Measurements from ENCODE around the gene SAMD14.

The SAMD14 gene

GRCh38 chr17:50135316-50136095 lies 5.5 kb upstream of the SAMD14 start:
- TF ChIP-seq POU2F2 (IDR thresholded peaks at IDR 0.05; ENCODE audit: low read depth, low read length) (no peak), POLR2AphosphoS5 (IDR thresholded peaks at IDR 0.05; ENCODE audit: low read depth, low read length) (no peak), TAF1 (IDR thresholded peaks at IDR 0.05; ENCODE audit: low read depth, low read length) (no peak), SPI1 (IDR thresholded peaks at IDR 0.05; ENCODE audit: low read depth, low read length) (no peak), POLR2A (IDR thresholded peaks at IDR 0.05; ENCODE audit: low read depth, low read length) (no peak), PAX5 (IDR thresholded peaks at IDR 0.05; ENCODE audit: insufficient read depth, low read length, severe bottlenecking) (no peak)
- DNase-seq (ENCODE audit: insufficient read length, low spot score), result no peak
- FAIRE-seq, result no peak

GRCh38 chr17:50134206-50135110 lies 4.5 kb upstream of the SAMD14 start:
- TF ChIP-seq POLR2A (IDR thresholded peaks at IDR 0.05; ENCODE audit: low read depth, low read length) (no peak), PAX5 (IDR thresholded peaks at IDR 0.05; ENCODE audit: insufficient read depth, low read length, severe bottlenecking) (no peak), TAF1 (IDR thresholded peaks at IDR 0.05; ENCODE audit: low read depth, low read length) (no peak), SPI1 (IDR thresholded peaks at IDR 0.05; ENCODE audit: low read depth, low read length) (no peak), POLR2AphosphoS5 (IDR thresholded peaks at IDR 0.05; ENCODE audit: low read depth, low read length) (0 out of 2 replicates have a peak, but pooled peaks have one; percentile 35), POU2F2 (IDR thresholded peaks at IDR 0.05; ENCODE audit: low read depth, low read length) (no peak)
- FAIRE-seq (no peak), DNase-seq (ENCODE audit: insufficient read length, low spot score) (no peak)

GRCh38 chr17:50133769-50134099 lies 3.8 kb upstream of the SAMD14 start:
- TF ChIP-seq SPI1 (IDR thresholded peaks at IDR 0.05; ENCODE audit: low read depth, low read length), result no peak
- DNase-seq (ENCODE audit: insufficient read length, low spot score) (no peak), FAIRE-seq (no peak)

GRCh38 chr17:50133028-50133768 lies 3.2 kb upstream of the SAMD14 start:
- no peak for DNase-seq (ENCODE audit: insufficient read length, low spot score)
- TF ChIP-seq POLR2AphosphoS5 (IDR thresholded peaks at IDR 0.05; ENCODE audit: low read depth, low read length), result 0 out of 2 replicates have a peak, but pooled peaks have one; percentile 21
- no peak for TF ChIP-seq PAX5 (IDR thresholded peaks at IDR 0.05; ENCODE audit: insufficient read depth, low read length, severe bottlenecking)
- no peak for FAIRE-seq

DNA sequence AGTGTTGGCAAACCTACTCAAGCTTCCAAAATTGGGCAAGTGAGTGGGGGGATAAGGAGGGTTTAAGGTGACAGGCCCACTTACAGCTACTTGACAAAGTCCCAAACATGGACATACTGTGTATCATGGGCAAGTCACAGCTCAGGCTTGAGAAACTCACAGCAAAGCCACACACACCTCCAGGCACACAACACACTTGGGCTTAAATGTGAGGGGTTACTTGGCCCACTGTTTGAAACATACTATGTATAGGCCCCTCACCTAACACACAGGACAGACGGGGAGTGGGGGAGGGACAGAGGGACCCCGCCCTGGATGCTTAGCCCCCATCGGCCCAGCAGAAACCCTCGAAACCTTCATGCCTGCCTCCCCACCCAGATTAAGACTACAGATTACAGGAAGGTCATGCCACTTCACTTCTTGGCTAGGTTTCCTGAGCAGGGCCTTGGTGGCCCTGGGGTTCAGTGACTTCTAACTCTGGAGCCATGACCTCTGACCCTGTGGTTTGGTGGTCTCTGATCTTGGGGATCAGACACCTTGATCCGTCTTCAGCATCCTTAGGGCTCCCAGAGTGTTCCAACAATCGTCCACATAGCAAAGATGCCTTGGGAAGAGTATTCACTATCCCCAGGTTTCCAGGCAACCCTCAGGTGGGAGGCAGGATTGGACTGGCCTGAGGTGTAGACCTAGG lies 2.3 kb upstream of the SAMD14 start:
- DNase-seq (ENCODE audit: insufficient read length, low spot score) (no peak), FAIRE-seq (no peak)
- TF ChIP-seq POLR2AphosphoS5 (IDR thresholded peaks at IDR 0.05; ENCODE audit: low read depth, low read length) (peak; percentile 33; the same call in 1 of the 2 replicates), SPI1 (IDR thresholded peaks at IDR 0.05; ENCODE audit: low read depth, low read length) (no peak), PAX5 (IDR thresholded peaks at IDR 0.05; ENCODE audit: insufficient read depth, low read length, severe bottlenecking) (no peak), TAF1 (IDR thresholded peaks at IDR 0.05; ENCODE audit: low read depth, low read length) (no peak), POU2F2 (IDR thresholded peaks at IDR 0.05; ENCODE audit: low read depth, low read length) (no peak), POLR2A (IDR thresholded peaks at IDR 0.05; ENCODE audit: low read depth, low read length) (no peak; the same call in 1 of the 2 replicates)

GRCh38 chr17:50130559-50131305 lies 772 bp upstream of the SAMD14 start:
- FAIRE-seq (no peak), DNase-seq (ENCODE audit: insufficient read length, low spot score) (no peak)
- no peak for TF ChIP-seq POU2F2 (IDR thresholded peaks at IDR 0.05; ENCODE audit: low read depth, low read length)
- TF ChIP-seq SPI1 (IDR thresholded peaks at IDR 0.05; ENCODE audit: low read depth, low read length), result no peak
- no peak for TF ChIP-seq TAF1 (IDR thresholded peaks at IDR 0.05; ENCODE audit: low read depth, low read length)
- TF ChIP-seq POLR2AphosphoS5 (IDR thresholded peaks at IDR 0.05; ENCODE audit: low read depth, low read length), result no peak
- no peak for TF ChIP-seq POLR2A (IDR thresholded peaks at IDR 0.05; ENCODE audit: low read depth, low read length)
- TF ChIP-seq PAX5 (IDR thresholded peaks at IDR 0.05; ENCODE audit: insufficient read depth, low read length, severe bottlenecking), result no peak

- no peak for FAIRE-seq
- DNase-seq (ENCODE audit: insufficient read length, low spot score), result no peak
- TF ChIP-seq POLR2A (IDR thresholded peaks at IDR 0.05; ENCODE audit: low read depth, low read length) (no peak), TAF1 (IDR thresholded peaks at IDR 0.05; ENCODE audit: low read depth, low read length) (no peak), SPI1 (IDR thresholded peaks at IDR 0.05; ENCODE audit: low read depth, low read length) (no peak), PAX5 (IDR thresholded peaks at IDR 0.05; ENCODE audit: insufficient read depth, low read length, severe bottlenecking) (no peak), POLR2AphosphoS5 (IDR thresholded peaks at IDR 0.05; ENCODE audit: low read depth, low read length) (no peak), POU2F2 (IDR thresholded peaks at IDR 0.05; ENCODE audit: low read depth, low read length) (no peak)
Measured at GRCh38 chr17:50129353-50129727, 620 bp downstream of the SAMD14 start.

DNA sequence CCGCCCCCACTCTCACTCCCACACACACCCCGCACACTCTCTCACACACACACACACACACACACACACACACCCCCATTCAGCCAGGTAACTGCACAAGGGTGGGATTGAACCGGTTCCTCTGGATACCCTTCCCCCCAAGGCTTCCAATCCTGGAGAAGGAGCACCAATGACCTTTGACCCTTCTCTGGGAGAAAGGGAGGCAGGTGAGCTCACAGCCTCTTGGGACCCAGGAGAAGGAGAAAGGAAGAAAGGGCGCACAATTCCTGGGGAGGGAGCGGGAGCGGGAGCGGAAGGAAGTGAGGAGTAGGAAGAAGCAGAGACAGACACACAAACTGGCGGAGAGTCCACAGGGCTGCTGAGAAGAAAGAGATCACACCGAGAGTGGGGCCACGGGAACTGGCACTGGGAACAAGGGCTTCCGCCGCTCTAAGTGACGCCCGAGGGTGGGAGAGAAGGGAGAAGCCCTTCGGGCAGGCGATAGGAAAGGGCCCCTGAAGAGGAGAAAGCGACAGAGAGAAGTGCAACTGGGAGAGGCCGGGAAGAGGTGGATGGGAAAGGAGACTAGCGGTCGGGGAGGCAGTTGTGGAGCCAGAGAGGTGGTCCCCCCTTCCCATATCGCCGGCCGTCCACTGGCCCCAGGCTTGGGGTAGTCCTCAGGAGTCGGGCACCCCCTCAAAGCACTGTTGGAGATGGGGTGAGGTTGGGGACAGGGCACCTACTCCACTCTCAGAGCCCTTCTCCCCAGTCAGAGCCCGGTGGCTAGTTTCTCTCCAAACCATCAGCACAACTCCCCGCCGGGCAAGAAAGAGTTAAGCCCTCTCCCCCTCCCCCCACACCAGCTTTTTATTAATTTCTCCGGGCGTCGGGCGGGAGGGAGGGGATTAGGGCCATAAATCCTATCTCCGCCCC lies 1.3 kb downstream of the SAMD14 start:
- no peak for DNase-seq (ENCODE audit: insufficient read length, low spot score)
- TF ChIP-seq SPI1 (IDR thresholded peaks at IDR 0.05; ENCODE audit: low read depth, low read length) (no peak), POU2F2 (IDR thresholded peaks at IDR 0.05; ENCODE audit: low read depth, low read length) (no peak), POLR2A (IDR thresholded peaks at IDR 0.05; ENCODE audit: low read depth, low read length) (no peak), TAF1 (IDR thresholded peaks at IDR 0.05; ENCODE audit: low read depth, low read length) (no peak), POLR2AphosphoS5 (IDR thresholded peaks at IDR 0.05; ENCODE audit: low read depth, low read length) (no peak), PAX5 (IDR thresholded peaks at IDR 0.05; ENCODE audit: insufficient read depth, low read length, severe bottlenecking) (no peak)
- FAIRE-seq, result no peak

All from GM12891 (cell line).